HUES6 (cell line): Measurements from ENCODE around the gene RNPS1.
A peak's percentile ranks its signal among the peaks of the same experiment; 100 is the strongest.

Source experiments
- H3K27ac ChIP-seq: 2 replicates; pipeline ENCODE4 v1.7.0; 2013; ENCODE audit warnings: low read depth, mild to moderate bottlenecking, low read length, inconsistent platforms
- H3K27me3 ChIP-seq: 2 replicates; pipeline ENCODE4 v1.6.1; 2013; ENCODE audit warnings: low read length; ENCODE audit not compliant: control insufficient read depth, insufficient read depth
- H3K36me3 ChIP-seq: 2 replicates; pipeline ENCODE4 v1.6.1; 2013; ENCODE audit warnings: low read length; ENCODE audit not compliant: control insufficient read depth, insufficient read depth
- H3K4me1 ChIP-seq: 2 replicates; pipeline ENCODE4 v1.6.1; 2013; ENCODE audit warnings: low read length; ENCODE audit not compliant: control insufficient read depth, insufficient read depth
- H3K4me3 ChIP-seq: 2 replicates; pipeline ENCODE4 v1.5.1; 2013; ENCODE audit warnings: low read depth, low read length
- H3K9ac ChIP-seq: one replicate; pipeline ENCODE4 v1.6.1; 2013; ENCODE audit warnings: mild to moderate bottlenecking, low read length
- H3K9me3 ChIP-seq: 2 replicates; pipeline ENCODE4 v1.6.1; 2013; ENCODE audit warnings: low read depth, low read length; ENCODE audit not compliant: control insufficient read depth, insufficient read depth

The RNPS1 gene

GRCh38 chr16:2233046-2233775, 34.7 kb downstream of the RNPS1 start:
- peaks cover 24% of the 10 kb centered on the region for H3K27me3 ChIP-seq
- H3K27ac ChIP-seq, result no peak overlapping the region
- H3K4me1 ChIP-seq, result peaks cover 12% of the 10 kb centered on the region
- peaks cover 71% of the 10 kb centered on the region for H3K36me3 ChIP-seq
- H3K9ac ChIP-seq, result no peak overlapping the region
- no peak overlapping the region for H3K4me3 ChIP-seq
- no peaks in the 10 kb centered on the region for H3K9me3 ChIP-seq

DNA sequence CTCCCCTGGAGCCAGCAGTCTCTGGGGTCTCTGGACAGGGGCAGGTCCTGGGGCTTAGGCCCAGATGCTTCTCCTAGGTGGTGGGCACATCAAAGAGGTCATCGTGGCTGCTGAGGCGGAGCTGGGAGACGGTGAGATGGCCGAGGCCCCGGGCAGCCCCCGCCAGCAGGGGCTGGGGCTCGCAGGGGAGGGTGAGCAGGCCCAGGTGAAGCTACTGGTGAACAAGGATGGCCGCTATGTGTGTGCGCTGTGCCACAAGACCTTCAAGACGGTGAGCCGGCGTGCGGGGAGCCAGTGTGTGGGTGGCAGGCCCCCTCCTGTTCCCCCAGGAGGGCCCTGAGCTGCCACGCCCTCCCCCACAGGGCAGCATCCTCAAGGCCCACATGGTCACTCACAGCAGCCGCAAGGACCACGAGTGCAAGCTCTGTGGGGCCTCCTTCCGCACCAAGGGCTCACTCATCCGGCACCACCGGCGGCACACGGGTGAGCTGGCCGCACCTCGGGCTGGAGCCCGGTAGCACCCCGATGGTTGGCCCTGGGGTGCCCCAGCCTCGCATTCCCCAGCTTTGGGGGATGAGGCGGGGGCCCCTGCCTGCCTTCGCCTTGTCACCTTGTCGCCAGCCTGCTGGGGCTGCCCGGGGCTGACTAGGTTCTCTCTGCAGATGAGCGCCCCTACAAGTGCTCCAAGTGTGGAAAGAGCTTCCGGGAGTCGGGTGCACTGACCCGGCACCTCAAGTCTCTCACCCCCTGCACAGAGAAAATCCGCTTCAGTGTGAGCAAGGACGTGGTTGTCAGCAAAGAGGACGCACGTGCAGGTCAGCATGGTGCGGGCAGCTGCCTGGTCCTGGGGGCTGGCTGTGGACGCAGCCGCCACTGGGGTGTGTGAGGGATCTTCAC, 35.6 kb downstream of the RNPS1 start:
- H3K27ac ChIP-seq, result no peak overlapping the region
- H3K9ac ChIP-seq, result no peak overlapping the region
- H3K36me3 ChIP-seq, result peaks cover 72% of the 10 kb centered on the region
- H3K4me3 ChIP-seq, result no peak overlapping the region
- peaks cover 7% of the 10 kb centered on the region for H3K4me1 ChIP-seq
- no peaks in the 10 kb centered on the region for H3K9me3 ChIP-seq
- H3K27me3 ChIP-seq, result peaks cover 15% of the 10 kb centered on the region

DNA sequence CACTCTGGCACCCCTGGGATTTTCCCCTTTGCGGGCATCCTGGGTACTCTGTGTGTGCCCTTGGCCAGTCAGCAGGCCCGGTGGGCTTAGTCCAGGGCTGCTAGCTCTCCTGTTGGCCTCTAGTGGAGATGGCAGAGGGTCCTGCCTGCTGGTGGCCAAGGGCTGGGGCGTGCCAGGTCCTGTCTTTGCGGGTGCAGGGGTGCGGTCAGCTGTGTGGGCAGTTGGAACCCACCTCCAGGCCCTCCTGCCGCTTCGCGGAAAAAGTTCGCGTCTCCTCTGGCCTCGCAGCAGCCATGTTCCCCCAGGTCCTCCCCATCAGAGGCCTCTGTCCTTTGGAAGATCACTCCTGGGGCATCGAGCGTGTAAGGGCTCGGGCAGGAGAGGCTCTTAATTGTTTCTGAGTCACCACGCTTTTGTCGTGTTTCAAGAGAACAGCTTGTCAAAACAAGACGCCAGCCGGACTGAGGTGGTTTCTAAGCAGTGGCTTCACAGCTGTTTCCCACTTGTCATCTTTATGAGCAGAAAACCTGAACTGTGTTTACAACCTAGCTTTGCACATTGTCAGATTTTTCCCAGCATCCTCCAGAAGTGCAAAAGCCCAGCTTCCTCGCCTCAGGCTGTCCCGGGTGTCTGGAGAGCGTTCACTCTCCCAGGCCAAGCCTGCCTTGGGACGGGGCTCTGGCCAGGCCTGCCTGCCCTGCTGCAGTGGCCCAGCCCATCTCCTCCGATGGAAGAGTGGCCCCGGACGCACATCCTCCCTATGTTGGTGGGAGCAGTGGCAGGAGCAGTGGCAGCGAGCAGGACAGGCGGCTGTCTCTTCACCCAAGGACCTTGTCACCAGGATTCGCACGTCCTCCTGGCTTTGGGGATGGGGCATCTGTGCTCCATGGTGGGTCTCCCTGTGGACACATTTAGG, 36.7 kb downstream of the RNPS1 start:
- Histone ChIP-seq H3K9ac (no peak overlapping the region), H3K36me3 (peaks cover 76% of the 10 kb centered on the region), H3K4me3 (no peak overlapping the region), H3K27me3 (peaks cover 5% of the 10 kb centered on the region), H3K4me1 (peaks cover 3% of the 10 kb centered on the region), H3K9me3 (no peaks in the 10 kb centered on the region), H3K27ac (no peak overlapping the region)

DNA sequence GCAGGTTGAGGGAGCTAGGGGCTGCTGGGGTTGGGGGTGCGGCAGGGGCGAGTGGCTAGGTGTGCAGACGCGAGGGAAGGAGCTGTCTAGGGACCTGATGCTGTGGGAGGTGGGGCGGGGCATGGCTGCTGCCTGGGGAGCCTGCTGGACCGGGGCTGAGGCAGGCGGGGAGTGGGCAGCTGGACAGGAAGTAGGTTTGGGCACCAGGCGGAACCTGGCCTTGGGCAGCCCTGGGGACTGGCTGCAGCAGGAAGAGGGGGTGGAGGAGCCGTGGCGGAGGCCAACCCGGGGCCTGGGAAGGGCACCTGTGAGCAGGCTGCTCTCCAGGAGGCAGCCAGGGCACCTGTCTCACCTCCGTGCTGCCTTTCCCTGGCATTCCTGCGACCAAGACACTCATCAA, 37.5 kb downstream of the RNPS1 start:
- Histone ChIP-seq H3K27me3 (no peaks in the 10 kb centered on the region), H3K4me1 (no peaks in the 10 kb centered on the region), H3K27ac (no peak overlapping the region), H3K4me3 (no peak overlapping the region), H3K9ac (no peak overlapping the region), H3K36me3 (peaks cover 75% of the 10 kb centered on the region), H3K9me3 (no peaks in the 10 kb centered on the region)

GRCh38 chr16:2229632-2230250, 38.2 kb downstream of the RNPS1 start:
- H3K4me3 ChIP-seq, result no peak overlapping the region
- H3K27ac ChIP-seq, result no peak overlapping the region
- no peaks in the 10 kb centered on the region for H3K9me3 ChIP-seq
- no peaks in the 10 kb centered on the region for H3K27me3 ChIP-seq
- H3K4me1 ChIP-seq, result no peaks in the 10 kb centered on the region
- H3K9ac ChIP-seq, result no peak overlapping the region
- peaks cover 69% of the 10 kb centered on the region for H3K36me3 ChIP-seq

DNA sequence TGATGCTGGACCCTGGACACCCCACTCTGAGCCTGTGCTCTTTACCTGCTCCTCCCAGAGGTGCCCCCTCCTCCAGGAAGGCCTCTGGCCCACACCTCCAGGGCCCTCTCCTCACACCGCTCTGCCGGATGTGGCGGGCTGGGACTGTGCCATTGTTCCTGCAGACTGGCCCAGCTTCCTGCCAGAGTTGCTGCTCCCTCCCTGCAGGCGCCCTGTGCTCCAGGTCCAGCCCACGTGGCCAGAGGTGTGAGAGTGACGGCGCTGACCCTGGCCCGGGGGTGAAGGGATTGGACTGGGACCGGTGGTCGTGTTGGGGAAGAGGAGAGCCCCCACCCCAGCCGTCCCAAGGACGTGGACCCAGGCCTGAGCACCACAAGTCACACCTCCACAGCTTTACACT, 38.8 kb downstream of the RNPS1 start:
- no peak overlapping the region for H3K4me3 ChIP-seq
- H3K9ac ChIP-seq, result no peak overlapping the region
- no peaks in the 10 kb centered on the region for H3K4me1 ChIP-seq
- no peaks in the 10 kb centered on the region for H3K9me3 ChIP-seq
- no peak overlapping the region for H3K27ac ChIP-seq
- peaks cover 63% of the 10 kb centered on the region for H3K36me3 ChIP-seq
- no peaks in the 10 kb centered on the region for H3K27me3 ChIP-seq

DNA sequence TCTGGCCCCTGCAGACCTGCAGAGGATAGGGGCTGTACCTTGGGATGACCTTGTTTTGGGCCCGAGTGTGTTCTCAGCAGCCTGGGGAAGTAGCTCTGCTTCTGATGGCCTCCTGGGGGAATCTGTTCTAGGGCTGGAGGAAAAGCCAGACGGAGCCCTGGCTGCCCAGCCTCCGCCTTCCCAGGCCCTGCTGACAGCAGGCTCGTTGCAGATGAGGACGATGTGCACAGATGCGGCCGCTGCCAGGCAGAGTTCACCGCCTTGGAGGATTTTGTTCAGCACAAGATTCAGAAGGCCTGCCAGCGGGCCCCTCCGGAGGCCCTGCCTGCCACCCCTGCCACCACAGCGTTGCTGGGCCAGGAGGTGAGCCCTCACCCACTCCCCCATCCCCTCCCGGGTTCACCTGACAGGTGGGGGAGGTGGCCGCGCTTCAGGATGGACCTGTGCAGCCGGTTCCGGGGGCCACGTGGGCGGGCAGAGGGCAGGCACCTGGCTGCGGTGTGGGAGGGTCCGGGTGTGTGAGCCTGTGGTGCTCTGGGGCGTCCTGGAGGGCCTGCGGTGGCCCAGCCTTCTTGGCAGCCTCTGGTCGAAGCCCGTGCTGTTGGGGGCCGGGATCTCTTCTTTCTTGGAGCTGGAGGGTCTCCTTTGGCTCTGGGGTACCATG, 39.6 kb downstream of the RNPS1 start:
- no peaks in the 10 kb centered on the region for H3K4me1 ChIP-seq
- no peak overlapping the region for H3K9ac ChIP-seq
- no peaks in the 10 kb centered on the region for H3K9me3 ChIP-seq
- peaks cover 55% of the 10 kb centered on the region for H3K36me3 ChIP-seq
- no peaks in the 10 kb centered on the region for H3K27me3 ChIP-seq
- H3K27ac ChIP-seq, result no peak overlapping the region
- H3K4me3 ChIP-seq, result no peak overlapping the region

DNA sequence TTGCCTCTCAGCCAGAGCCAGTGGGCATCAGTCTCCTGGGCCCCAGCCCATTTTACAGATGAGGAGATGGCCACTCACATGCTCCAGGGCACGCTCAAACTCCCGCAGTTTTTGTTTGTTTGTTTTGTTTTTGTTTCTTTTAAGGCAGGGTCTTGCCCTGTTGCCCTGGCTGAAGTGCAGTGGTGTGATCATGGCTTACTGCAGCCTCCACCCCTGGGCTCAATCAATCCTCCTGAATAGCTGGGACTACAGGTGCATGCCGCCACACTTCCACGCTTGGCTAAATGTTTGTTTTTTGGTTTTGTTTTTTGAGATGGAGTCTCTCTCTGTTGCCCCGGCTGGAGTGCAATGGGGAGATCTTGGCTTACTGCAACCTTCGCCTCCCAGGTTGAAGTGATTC, 41.0 kb downstream of the RNPS1 start:
- Histone ChIP-seq H3K4me3 (no peak overlapping the region), H3K27me3 (no peaks in the 10 kb centered on the region), H3K9ac (no peak overlapping the region), H3K4me1 (no peaks in the 10 kb centered on the region), H3K27ac (no peak overlapping the region), H3K9me3 (no peaks in the 10 kb centered on the region), H3K36me3 (peaks cover 42% of the 10 kb centered on the region)

- no peaks in the 10 kb centered on the region for H3K4me1 ChIP-seq
- no peak overlapping the region for H3K4me3 ChIP-seq
- H3K27ac ChIP-seq, result no peak overlapping the region
- no peaks in the 10 kb centered on the region for H3K27me3 ChIP-seq
- H3K9me3 ChIP-seq, result no peaks in the 10 kb centered on the region
- no peak overlapping the region for H3K9ac ChIP-seq
- peaks cover 36% of the 10 kb centered on the region for H3K36me3 ChIP-seq
These were observed 41.6 kb downstream of the RNPS1 start for GRCh38 chr16:2226245-2226793.

- H3K9ac ChIP-seq, result peak overlapping the region; percentile 93
- H3K9me3 ChIP-seq, result no peaks in the 10 kb centered on the region
- no peaks in the 10 kb centered on the region for H3K27me3 ChIP-seq
- H3K27ac ChIP-seq, result peak overlapping the region; percentile 80
- H3K4me1 ChIP-seq, result no peaks in the 10 kb centered on the region
- peaks cover 13% of the 10 kb centered on the region for H3K36me3 ChIP-seq
- peak overlapping the region; percentile 93 for H3K4me3 ChIP-seq
These were observed 43.9 kb downstream of the RNPS1 start for GRCh38 chr16:2223942-2224486.
